Stimulated activated CD8-positive, alpha-beta memory T cell treated with anti-CD3 and anti-CD28 coated beads, Interleukin-12 subunit alpha, Interleukin-12 subunit beta, amount 100 ng/mL, for 4 hours (primary cell): ENCODE data around the gene CEP89.
"Not testable (repeated sequence)": the region's sequence is repeated elsewhere in the genome, so short reads cannot be mapped to it uniquely, and the experiment has no call there.

Experiments
- DNase-seq: peaks from one replicate; pipeline ENCODE4 v3.0.0-alpha.2; 2020; ENCODE audit warnings: low read depth

CEP89 gene

GRCh38 chr19:32890841-32891240, 80.9 kb downstream of the CEP89 start:
- no peak for DNase-seq

DNA sequence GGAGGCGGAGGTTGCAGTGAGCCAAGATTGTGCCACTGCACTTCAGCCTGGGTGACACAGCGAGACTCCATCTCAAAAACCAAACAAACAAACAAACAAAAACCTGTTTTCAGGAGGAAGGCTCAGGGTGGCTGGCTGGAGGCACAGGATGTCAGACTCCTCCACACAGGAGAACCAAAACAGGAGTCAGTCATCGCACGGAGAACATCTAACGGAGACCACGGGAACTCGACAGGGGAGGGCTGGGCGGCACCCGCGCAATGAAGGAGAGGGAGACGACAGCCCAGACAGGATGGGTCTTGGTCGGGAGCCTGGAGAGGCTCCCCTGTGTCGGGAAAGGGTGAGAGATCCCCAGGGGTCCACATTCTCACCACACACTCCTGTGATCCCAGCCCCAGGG, 81.4 kb downstream of the CEP89 start:
- DNase-seq = no peak

DNA sequence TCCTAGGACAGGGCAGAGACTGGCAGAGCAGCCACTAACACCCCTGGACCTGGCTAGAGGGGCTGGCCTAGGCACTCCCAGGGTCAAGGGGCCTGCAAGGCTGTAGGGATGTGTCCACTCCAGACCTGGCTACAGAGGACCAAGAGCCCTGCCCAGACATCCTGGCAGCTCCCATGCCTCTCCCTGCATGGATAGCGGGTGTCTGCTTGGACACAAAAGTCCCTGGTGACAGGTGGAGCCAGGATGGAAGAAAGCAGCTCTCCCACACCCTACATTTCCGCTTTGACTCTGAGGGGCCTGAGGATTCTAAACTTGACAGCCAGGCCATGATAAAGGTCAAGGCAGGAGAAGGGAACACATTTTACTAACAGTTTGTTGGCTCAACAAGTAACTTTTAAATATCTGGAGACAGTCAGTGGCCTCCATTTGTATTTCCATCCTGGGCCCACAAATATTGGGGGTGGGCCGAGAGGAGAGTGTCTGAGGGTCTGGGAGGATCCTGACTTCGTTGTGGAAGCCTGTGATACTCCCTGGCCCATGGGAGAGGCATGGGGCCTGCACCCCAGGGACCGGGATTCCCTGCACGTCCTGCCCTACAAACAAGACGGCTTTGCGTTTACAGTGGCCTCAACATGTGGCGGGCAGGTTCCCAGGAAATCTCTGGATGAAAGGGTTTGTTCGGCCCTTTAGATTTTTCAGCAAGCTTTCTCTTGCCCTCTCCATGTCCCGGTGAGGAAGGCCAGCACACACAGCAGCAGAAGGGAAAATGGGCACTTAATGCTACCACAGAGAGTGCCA, 82.4 kb downstream of the CEP89 start:
- DNase-seq = no peak

DNA sequence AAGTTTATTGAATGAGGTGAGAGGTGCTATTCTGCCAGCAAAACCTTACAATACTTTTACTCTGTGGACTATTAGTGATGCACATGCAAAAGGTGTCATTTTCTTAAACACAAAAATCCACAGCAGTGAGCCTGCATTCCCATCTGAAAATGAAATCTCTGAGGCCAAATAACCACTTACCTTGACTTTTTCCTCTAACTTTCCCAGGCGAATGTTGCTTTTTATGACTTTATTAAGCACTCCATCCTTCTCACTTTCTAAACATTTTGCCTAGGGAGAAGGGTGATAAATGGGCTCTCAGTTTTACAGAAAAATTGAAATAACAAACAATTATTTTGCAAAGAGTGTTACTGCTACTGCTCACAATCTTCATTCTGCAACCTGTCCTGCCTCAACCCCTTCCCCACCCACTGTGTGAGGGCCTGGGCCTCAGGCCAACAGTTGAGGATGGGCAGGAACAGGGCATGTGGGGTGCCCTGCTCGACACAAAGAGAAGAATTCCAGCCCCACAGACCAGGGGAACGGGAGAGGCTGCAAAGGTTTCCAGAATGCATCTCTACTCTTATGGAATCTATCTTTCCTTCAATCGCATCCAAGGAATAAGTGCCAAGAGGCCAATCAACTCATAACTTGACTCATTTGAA, 84.1 kb downstream of the CEP89 start:
- DNase-seq = no peak

- DNase-seq = no peak
Measured at GRCh38 chr19:32886241-32886640, 85.5 kb downstream of the CEP89 start.

- DNase-seq = not testable (repeated sequence)
Measured at GRCh38 chr19:32885255-32885654, 86.5 kb downstream of the CEP89 start.

DNA sequence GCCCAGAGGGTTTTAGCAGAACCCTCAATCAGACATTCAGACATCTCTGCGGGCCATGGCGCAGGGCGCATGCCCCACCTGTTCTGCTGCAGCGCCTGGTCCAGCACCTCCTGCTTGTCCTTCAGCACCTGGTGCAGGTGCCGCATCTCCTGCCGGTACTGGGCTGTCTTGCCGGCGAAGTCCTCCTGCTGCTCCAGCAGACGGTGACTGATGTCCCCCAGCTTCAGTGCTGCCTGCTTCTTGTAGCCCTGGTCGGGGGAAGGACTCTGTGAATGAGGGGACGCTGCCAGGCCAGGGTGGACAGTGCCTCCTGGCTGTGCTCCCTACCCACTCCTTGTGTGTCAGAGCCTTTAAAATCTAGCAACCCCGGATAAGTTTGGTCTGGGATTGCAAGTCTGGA, 90.0 kb downstream of the CEP89 start:
- DNase-seq = no peak

GRCh38 chr19:32880622-32881021, 91.1 kb downstream of the CEP89 start:
- no peak for DNase-seq

GRCh38 chr19:32879741-32880140, 92.0 kb downstream of the CEP89 start:
- no peak for DNase-seq

- no peak for DNase-seq
Measured at GRCh38 chr19:32878988-32879387, 92.8 kb downstream of the CEP89 start.

DNA sequence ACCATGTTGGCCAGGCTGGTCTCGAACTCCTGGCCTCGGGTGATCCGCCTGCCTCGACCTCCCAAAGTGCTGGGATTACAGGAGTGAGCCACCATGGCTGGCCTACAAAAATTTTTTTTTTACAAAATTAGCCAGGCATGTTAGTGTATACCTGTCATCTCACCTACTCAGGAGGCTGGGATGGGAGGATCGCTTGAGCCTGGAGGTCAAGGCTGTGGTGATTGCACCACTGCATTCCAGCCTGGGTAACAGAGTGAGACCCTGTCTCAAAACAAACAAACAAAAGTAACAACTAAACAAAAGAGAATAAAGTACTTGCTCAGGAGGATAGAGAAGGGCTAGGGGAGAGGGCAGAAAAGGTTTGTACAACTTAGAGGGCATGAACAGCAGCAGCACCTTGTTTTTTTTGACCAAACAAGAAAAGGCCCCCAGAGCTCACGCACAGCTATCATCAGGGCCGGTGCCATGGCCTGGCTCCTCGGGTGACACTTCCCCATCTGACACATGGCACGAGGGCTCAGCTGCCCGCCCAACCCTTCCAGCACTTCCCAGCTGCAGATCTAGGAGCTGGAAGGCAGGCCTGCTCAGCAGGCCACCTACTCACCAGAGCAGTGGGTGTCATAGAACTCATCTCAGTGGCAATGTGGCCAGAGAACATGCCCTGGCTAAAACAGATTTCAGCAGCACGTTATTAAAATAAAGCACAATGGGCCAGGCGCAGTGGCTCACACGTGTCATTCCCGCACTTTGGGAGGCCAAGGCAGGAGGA, 93.6 kb downstream of the CEP89 start:
- no peak for DNase-seq

DNA sequence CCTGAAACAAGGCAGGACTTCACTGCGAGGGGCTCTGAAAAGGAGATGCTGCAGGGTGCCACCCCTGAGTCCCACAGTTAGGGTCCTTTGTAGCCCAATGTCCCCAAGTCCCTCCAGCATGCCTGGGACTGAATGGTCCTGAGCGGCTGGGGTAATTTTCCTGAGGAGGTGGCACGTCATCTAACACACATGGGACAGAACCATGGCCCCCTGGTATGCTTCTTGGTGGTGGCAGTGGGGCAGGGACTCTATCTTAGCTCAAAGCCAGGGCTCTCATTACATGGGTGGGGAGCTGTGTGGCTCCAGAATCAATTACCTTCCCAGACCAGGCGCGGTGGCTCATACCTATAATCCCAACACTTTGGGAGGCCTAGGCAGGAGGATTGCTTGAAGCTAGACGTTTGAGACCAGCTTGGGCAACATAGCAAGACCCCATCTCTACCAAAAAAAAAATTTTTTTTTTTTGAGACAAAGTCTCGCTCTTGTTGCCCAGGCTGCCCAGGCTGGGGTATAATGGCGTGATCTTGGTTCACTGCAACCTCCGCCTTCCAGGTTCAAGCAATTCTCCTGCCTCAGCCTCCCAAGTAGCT, 94.3 kb downstream of the CEP89 start:
- DNase-seq = no peak

- DNase-seq = no peak
Measured at GRCh38 chr19:32876919-32877285, 94.9 kb downstream of the CEP89 start.

- DNase-seq = no peak
Measured at GRCh38 chr19:32876236-32876918, 95.4 kb downstream of the CEP89 start.

- DNase-seq = no peak
Measured at GRCh38 chr19:32875428-32875827, 96.3 kb downstream of the CEP89 start.

- no peak for DNase-seq
Measured at GRCh38 chr19:32874605-32875004, 97.2 kb downstream of the CEP89 start.

DNA sequence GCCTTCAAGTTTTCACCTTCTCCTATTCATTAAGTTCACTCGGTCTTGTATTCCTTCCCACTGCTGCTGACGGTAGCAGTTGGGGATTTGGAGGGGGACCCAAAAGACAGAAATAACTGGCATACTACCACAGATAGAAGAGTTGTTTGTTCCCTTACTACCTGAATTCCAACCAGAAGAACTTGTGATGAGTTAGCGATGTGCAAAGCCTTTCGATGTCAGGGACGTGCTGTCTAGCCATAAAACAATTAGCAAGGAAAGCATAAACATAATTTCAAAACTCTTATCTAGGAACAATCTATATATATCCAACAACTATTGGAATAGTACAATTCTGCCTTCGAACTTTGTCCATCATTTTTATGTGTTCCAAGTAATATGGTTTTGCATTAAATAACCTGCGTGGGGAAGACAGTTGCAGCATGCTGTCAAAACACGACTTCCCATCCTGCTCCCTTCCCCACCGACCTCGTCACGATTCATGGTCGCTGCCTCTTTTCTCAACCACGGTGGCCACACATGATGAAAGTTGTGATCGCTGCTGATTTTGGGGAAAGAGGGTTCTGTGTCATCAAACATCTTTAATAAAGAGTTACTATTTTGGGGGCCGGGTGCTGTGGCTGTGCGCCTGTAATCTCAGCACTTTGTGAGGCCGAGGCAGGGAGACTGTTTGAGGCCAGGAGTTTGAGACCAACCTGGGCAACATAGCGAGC, 98.4 kb downstream of the CEP89 start:
- DNase-seq = no peak

- no peak for DNase-seq
Measured at GRCh38 chr19:32872391-32872790, 99.4 kb downstream of the CEP89 start.

GRCh38 chr19:32870981-32871451, 100.7 kb downstream of the CEP89 start:
- no peak for DNase-seq

DNA sequence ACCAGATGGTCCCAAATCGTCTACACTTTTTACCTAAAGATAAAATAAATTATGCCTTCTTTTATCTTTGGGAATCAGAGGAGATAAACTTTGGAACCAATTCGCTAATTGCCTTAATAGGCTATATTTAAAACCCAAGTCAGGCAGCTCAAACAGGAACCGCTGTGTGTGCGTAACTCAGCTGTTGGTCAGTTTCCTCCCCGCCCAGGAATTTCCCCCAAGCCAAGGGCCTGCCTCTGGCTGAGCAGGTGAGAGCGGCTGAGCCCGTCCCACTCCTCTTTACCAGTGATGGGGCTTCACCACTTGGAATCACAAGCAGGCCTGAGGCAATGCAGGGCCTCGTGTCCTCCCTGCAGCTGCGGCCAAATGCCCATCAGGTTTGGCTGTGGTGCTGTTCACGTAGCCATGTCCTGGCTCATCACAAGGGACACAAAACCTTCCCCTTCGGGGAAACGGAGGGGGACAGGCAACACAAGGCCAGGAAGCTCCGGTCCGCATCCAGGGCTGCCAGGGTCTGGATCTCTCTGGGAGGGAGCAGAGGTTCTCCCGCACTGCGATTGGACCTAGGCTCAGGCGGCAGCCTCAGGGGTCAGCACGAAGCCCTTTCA, 101.7 kb downstream of the CEP89 start:
- DNase-seq = no peak
